Right renal pelvis (tissue), 4 donors: ENCODE results near the gene RANBP3. TPM values are rescaled to one million over a fixed set of nuclear protein-coding genes. Genes with fewer than 3 reads are reported as not detected.
"Not testable (repeated sequence)": the region's sequence is repeated elsewhere in the genome, so short reads cannot be mapped to it uniquely, and the experiment has no call there.

ENCODE experiments used
- DNase-seq, 4 donors: peaks; one replicate each; pipeline ENCODE4 v3.0.0-alpha.2; 2013; ENCODE audit warnings: low read depth in 4 of 4, low spot score in 3 of 4, missing footprints in 1 of 4
- polyA plus RNA-seq, 4 donors: library from polyadenylated mRNA; unstranded; fragments of 120-200 nt; gene quantifications; one replicate each; pipeline ENCODE4 v1.2.1, GENCODE V29; 2013; ENCODE audit not compliant: insufficient read length in 4 of 4

Gene RANBP3
- polyA plus RNA-seq, 4 donors = 71.9 to 79.8 (median 75.2) TPM

GRCh38 chr19:5988517-5989387 is 10.8 kb upstream of the RANBP3 start:
- DNase-seq = no peak

GRCh38 chr19:5987077-5987818 is 9.3 kb upstream of the RANBP3 start:
- DNase-seq = peak; percentile 71 to 75 (median 73)

- DNase-seq = not testable (repeated sequence)
Observed at GRCh38 chr19:5985837-5986236, 7.9 kb upstream of the RANBP3 start.

- DNase-seq = no peak
Observed at GRCh38 chr19:5985098-5985783, 7.3 kb upstream of the RANBP3 start.

- no peak for DNase-seq
Observed at GRCh38 chr19:5984600-5984999, 6.7 kb upstream of the RANBP3 start.

- no peak for DNase-seq
Observed at GRCh38 chr19:5983367-5983955, 5.5 kb upstream of the RANBP3 start.

- no peak for DNase-seq
Observed at GRCh38 chr19:5978606-5979552, 939 bp upstream of the RANBP3 start.

GRCh38 chr19:5977222-5977784 is 637 bp downstream of the RANBP3 start:
- no peak for DNase-seq

- no peak for DNase-seq
Observed at GRCh38 chr19:5976768-5977167, 1.2 kb downstream of the RANBP3 start.

GRCh38 chr19:5975388-5975728 is 2.6 kb downstream of the RANBP3 start:
- DNase-seq = no peak

GRCh38 chr19:5974721-5975387 is 3.1 kb downstream of the RANBP3 start:
- no peak for DNase-seq

GRCh38 chr19:5973867-5974635 is 3.9 kb downstream of the RANBP3 start:
- DNase-seq = no peak

GRCh38 chr19:5973376-5973775 is 4.6 kb downstream of the RANBP3 start:
- no peak for DNase-seq

- no peak for DNase-seq
Observed at GRCh38 chr19:5972355-5972731, 5.6 kb downstream of the RANBP3 start.

GRCh38 chr19:5971714-5972354 is 6.1 kb downstream of the RANBP3 start:
- DNase-seq = no peak

GRCh38 chr19:5969476-5969875 is 8.5 kb downstream of the RANBP3 start:
- no peak for DNase-seq

GRCh38 chr19:5968431-5969373 is 9.2 kb downstream of the RANBP3 start:
- no peak for DNase-seq
